NCI-H2196 treated with DMSO at 0.1 percent for 48 hours (cell line): ENCODE data around the gene SH3PXD2B.
"Not testable (repeated sequence)": the region's sequence is repeated elsewhere in the genome, so short reads cannot be mapped to it uniquely, and the experiment has no call there.

Experiments
- DNase-seq: peaks from one replicate; lab custom pipeline; 2025; ENCODE audit not compliant: unreplicated experiment; lab: John Stamatoyannopoulos, UW

Gene SH3PXD2B

DNA sequence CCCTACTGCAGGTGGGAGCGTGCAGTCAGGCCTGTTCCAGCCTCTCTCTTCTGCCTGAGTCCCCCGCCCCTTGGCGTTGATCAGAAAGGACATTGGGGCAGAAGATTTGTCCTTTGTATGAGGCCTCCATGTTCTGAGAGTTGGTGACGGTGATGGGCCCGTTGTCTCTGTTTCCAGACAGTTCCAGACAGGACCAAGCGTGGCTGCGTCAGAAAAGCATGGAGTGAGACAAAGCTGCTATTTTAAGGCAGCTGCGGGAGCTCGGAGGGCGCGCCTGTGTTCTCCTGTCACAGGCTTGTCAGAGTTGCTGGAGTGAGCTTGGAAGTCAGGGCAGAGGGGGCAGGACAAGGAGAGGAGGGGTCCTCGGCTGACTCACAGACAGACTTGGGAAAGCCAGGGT is 32.1 kb upstream of the SH3PXD2B start:
- no peak for DNase-seq

DNA sequence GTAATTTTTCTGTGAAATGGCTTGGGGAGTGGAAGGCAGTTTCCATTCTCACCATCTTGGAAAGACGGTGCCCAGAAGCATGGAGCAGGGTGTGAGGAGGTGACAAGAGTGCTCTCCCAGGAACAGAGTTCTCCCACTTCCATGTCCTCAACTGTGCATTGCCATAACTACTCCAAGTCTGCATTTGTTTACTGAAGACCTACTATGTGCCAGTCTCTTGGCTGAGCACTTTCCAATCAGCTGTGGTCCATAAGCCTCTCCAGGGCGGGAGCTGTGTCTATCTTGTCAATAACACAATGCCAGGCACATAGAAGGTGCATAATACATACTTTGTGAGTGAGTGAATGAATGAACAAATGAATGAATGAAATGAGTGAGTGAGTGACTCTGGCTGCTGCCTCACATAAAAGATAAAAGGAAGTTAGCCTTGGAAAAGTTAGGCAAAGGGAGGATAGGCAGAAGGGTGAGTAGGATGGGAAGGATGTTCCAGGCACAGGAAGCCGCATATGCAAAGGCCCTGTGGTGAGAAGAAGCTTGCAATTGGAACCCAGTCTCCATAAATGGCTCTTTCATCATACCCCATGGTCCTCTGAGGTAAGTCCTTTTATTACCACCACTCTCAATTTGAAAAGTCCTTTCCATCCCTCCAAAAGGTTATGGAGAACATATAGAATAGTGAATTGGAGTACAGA is 31.3 kb upstream of the SH3PXD2B start:
- no peak for DNase-seq

DNA sequence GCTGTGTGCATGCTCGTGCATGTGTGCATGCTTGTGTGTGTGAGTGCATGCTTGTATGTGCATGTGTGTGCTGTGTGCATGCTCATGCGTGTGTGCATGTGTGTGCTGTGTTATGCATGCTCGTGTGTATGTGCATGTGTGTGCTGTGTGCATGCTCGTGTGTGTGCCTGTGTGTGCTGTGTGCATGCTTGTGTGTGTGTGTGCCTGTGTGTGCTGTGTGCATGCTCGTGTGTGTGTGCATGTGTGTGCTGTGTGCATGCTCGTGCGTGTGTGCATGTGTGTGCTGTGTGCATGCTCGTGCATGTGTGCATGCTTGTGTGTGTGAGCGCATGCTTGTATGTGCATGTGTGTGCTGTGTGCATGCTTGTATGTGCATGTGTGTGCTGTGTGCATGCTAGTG is 30.3 kb upstream of the SH3PXD2B start:
- no peak for DNase-seq

DNA sequence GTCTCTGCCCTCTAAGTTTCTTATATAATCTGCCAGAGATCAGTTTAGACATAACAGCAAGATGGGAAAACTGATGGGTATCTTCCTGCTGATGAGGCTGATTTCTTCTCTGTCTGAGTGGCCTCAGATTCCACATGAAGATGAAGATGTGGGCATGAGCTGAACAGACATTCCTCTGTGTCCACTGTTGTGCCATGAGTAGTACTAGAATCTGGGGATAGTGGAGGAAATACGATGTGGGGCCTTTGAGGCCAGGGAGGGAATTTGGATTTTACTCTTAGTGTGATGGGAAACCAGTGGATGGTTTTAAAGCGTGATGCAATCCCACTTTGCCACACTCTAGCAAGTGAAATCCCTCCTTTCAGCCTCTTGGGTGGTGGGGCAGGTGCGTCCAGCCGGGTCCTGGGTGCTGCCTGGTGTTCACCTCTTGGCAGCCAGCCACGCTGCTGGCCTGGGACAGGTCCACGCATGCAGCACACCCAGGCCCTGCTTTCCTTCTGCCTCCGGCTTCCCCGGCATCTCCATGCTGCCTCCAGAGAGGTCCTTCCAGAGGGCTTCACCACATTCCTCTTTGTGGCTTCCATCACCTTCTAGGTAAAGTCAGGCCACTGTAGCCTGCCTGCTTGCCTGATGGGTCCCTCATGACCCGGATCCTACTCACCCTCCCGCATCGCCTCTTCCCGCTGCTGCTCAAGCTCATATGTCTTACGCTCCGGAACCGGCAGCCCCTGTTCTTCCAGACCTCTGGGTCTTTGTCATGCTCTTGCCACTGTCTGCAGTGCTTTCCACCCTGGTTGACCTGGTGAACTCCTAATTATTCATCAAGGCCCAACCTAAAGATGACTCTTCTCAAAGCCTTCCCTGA is 28.1 kb upstream of the SH3PXD2B start:
- no peak for DNase-seq

DNA sequence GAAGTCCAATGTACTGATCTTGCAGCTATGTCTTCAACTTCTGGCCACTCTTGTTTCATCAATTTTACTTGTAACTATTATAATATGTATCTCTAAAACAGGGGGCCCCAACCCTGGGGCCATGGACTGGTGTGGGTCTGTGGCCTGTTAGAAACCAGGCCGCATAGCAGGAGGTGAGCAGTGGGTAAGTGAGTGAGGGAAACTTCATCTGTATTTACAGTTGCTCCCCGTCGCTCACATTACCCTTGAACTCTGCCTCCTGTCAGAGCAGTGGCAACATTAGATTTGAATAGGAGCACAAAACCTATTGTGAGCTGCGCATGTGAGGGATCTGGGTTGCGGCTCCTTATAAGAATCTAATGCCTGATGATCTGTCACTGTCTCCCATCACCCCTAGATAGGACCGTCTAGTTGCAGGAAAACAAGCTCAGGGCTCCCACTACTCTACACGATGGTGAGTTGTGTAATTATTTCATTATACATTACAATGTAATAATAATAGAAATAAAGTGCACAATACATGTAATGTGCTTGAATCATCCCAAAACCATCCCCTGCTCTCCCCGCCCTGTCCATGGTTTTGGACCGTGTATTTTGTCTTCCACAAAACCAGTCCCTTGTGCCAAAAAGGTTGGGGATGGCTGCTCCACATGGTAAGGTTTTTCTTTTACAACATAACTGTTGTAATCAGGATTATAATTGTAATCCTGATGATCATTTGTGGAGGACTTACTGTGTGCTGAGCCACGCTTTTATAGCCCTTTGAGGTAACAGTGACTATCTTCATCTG is 26.9 kb upstream of the SH3PXD2B start:
- DNase-seq = no peak

DNA sequence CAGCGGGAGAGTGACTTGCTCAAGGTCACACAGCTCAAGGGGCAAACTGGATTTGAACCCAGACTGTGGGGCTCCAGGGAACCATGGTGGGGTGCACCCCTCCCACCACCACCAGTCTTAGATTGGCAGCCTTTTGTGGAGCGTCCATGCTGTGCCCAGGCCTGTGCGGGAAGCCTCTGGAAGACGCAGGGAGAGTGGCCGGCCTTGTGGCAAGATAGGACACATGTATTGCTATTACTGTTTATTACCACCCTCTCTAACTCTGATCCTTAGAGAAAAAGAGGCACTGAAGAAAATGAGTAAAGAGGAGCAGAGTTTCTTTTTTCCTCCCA is 25.4 kb upstream of the SH3PXD2B start:
- DNase-seq = no peak

DNA sequence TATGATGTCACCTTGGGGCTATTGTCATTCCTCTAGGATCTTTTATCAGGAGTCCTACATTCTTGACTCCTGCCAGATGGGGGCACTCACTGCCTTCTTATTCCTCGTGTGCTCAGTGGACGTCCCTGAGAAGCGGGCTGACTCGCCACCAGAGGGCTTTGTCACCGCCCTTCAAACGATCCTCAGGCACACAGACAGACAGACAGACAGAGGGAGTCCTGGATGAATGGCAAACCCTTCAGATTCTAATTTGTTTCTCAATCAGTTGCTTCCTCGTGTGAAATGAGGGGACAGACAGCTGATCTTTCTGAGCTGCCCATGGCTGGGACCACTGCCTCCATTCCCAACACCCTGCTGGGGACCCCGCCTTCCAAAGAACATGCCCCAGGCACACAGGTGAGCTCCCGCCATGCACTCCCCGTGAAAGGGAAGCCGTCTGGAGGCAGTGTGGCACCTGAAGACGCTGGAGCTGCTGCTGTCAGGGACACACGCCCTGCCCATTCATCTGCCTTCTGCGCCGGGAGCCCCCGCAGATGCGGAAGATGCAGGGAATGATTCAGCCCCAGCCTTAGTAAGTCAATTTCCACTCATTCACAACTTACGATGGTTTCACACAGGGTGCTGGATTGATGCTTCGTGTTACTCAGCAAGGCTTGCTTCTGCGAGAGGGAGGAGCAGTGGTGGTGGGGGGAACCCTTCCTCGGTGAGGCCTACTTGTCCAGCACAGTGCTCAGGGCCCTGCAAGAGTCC is 24.9 kb upstream of the SH3PXD2B start:
- peak; percentile 89 for DNase-seq

DNA sequence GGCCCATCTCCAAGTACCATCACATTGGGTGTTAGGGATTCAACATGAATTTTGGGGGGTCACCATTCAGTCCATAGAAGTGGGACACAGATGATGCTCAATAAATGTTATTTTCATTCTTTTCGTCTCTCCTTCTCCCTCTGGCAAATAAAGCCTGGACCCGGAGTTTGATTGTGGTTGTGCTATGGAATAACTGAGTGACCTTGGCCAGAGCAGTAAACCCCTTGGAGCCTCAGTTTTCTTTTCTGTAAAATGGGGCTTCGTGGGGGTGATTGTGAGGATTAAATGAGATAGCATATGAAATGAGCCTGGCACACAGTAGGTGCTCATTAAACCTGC is 24.3 kb upstream of the SH3PXD2B start:
- DNase-seq = not testable (repeated sequence)

DNA sequence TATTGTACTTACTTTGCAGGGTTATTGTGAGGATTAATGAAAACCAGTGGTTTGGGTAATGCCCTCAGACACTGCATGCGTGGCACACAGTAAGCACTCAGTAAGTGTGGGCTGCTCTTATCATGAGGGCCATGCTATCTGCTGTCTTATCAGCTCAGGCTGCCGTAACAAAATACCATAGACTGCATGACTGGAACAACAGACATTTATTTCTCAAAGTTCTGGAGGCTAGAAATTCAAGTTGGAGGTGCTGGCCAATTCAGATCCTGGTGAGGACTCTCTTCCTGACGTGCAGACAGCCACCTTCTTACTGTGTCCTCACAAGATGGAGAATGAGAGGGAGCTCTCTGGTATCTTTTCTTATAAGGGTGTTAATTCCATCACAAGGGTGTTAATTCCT is 23.9 kb upstream of the SH3PXD2B start:
- DNase-seq = no peak

DNA sequence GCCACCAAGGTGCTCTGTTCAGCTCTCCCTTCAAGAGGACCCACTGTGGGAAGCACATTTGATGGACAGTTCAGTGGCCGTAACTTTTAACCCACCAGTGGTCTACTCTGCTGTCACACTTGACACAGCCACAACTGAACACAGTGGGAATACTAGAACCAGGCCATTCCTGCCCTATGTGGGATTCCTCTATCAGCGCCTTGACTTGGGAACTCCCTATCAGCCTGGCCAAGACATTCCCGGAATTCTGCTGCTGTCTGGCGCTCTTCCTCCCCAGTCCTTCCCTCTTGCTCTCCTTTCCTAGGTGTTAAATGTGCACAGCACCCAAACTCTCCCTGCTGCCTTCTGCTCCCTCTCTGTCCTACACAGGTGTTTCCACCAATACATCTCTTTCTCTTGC is 23.1 kb upstream of the SH3PXD2B start:
- no peak for DNase-seq

DNA sequence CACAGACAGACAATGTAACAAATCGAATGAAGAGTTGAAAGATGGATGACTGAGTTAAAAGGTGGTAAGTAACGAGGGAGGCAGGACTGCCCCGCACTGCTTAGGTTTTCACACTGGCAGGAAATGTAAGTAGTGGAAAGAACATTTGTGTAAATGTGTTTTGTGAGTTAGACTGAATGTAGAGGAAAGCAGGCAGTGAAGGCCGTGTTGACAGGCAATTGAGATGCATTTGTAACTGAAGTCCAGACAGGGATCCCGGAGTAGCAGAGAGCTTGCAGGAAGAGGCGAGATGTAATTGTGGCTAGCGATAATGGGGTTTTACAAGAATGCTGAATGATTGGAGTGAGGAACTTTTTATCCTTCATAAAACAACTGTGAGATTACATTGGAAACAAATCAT is 20.0 kb upstream of the SH3PXD2B start:
- DNase-seq = no peak

DNA sequence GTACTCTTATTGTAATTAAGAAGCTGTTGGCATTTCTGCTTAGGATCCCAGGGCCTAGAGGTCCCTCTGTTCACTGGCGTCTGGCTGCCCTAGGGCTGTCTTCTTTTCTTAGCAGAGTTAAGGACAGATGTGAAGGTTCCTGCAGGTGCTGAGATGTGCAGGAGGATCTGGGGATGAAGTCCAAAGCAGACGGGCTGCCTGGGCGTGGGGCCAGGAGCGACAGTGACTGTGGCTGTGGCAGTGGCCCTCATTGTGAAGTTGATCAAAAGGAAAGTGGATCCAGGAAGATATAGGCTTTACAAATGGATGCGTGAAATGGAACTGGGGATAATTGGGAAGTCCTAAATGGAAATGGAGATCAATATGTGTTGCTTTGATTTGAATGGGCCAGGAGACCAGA is 19.1 kb upstream of the SH3PXD2B start:
- no peak for DNase-seq

DNA sequence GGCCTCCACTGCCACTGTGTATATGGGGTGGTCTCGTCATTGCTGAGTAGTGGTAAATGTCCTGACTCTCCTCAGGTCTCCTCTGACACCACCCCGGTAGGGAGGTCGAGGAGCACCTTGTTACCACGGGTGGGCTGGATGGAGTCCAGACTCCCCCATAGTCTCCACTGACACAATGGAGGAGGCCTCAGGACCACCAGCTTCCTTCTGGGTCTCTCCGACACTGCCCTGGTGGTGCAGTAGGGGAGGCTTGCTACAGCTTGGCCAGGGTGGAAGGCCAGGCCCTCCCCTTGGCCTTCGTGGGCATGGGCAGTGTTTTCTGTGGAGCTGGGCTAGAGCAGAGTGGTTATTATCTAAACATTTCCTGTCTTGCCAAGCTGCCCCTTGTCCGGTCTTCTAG is 15.4 kb upstream of the SH3PXD2B start:
- DNase-seq = no peak

DNA sequence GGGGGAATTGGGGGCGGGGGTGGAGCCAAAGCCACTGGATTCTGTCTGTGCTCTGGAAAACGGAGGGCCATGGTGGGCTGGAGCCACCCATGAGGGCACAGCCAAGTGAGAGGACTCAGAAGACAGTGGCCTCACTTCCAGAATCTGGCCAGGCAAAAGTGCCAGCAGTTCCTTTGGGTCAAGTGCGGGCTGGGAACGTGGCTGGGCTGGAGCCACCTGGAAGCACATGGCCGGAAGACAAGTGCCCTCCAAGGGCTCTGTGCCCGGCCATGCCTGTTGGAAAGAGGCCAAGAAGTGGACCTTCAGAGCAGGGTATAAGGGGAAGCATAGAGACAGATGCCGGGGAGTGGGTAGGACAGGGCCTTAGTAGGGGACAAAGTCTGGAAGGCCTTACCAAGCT is 11.7 kb upstream of the SH3PXD2B start:
- no peak for DNase-seq

DNA sequence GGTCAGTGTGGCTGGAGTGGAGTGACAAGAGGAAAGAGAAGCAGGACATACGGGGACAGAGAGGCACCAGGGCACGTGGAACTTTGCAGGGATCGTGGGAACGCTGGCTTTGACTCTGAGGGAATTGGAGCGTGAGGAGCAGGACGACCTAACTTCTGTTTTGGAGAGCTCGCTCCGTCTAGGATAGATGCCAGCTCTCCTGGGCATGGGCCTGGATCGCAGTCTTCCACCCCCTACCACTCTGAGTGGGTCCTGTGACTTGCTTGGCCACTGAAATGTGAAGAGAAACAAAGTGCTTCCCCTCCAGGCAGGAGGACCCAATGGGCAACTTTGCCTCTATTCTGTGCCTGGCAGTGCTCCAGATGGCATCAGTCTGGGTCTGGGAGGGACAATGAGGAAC is 8.7 kb upstream of the SH3PXD2B start:
- DNase-seq = no peak

DNA sequence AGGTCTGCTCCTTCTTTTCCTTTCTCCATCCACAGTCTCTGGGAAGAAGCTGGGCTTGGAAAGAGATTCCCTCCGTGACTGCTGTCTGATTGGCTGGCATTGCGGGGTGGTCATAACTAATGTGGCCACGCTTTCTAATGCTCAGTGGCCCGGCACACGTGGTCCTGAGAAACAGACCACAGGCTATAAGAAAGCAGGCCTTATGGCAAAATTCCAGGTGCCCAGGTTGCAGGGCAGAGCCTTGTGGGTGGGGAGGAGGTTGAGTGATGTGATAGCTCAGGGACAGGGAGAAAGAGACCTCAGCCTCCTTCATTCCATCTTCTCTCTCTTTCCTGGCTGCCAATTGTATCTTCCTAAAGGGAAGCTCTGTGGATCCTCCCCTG is 5.4 kb upstream of the SH3PXD2B start:
- no peak for DNase-seq

DNA sequence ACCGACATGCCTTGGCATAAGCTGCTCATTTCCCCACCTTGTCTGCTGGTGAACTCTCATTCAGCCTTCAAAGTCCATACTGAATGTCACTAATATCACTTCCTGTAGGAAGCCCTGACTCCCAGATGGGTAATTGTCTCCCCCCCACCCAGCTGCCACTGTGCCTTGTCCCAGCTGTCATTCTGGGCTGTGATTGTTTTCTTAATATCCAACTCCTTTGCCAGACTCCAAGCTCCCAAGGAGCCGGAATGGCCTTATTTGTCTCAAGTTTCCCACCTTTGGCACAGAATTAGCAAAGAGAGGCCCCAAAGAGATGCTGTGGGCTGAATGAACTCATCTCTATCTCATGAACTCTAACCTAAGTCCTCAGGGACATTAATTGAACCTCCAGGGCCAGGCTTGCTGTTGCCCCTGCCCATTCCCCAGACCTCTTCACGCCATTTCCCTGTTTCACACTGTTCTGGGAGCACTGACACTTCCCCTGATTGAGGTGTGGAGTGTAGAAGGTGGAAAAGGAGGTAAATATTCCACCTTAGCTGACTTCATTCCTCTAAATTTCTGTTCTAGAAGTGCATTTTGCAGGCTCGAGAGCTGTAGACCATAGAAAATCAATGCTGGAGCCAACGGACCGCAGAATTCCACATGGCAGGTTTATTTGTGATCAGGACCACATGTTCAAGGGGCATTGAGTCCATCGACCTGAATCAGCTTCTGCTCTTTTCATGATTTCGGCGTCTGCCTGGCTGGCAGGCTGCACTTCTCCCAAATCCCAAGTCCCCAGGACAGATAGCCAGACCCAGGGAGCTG is 4.9 kb upstream of the SH3PXD2B start:
- DNase-seq = no peak

DNA sequence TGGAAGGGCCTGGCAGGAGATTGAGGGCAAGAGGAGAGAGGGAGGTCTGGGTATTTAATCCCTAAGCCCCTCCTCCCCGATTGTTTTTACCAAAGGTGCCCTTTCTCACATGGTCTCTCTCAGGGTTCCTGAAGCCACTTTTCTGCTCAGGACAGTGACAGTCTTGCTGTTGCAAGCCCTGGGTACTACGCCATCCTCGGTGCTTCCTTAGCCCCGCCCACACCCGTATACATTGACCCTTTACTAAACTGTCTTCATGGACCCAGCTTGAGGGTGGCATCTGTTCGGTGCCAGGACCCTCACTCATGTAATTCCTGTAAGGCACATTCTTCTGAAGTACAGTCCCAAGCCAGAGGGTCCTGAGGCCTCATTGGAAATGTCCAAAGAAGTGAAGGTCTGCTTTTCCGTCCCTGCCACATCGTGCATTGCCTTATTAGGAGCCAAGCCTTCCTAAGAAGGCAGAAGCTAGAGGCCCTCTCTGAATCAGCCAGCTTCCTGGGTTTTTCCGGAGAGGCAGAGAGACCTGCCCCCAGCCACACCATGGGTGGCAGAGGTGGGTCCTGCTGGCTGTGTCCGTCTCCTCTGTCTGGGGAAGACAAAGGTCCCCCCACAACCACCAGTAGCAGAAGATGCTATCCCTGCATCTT is 1.9 kb upstream of the SH3PXD2B start:
- DNase-seq = no peak

DNA sequence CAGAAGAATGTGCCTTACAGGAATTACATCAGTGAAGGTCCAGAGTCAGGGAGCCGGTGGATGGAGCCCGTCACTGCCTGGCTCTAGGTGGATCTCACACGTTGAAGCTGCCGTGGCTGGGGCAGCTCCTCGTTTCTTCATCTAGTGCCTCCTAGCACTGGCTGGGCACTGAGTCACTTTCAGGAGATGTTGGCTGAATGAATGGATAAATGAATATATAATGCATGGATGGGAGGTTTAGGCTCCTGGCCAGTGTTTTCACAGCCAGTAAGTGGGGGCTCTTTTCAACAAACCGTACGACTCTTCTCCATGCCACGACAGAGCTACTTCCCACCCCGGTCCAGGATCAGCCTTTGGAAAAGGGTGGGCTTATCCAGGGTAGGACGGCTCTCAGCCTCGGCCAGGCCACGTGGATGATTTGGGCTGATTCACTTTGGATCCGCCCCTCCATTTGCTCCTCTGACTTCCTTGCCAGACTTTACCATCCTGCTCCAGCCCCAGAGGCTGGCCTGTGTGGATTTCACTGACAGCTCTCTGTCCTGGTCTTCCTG is 1.3 kb upstream of the SH3PXD2B start:
- DNase-seq = no peak

DNA sequence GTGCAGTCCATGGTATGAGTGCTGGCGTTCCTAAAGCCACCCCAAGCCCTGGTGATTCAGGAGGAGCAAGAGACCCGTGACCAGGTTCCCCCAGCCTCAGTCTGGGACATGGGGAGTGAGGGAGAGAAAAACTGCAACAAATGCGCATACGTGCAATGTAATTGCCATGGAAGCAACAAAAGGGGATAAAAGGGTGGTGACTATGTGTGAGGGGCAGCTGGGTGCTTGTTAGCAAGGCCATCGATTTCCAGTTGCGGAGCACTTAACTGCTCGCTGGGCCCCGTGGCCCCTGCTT is 709 bp upstream of the SH3PXD2B start:
- DNase-seq = no peak
